Stimulated activated CD8-positive, alpha-beta memory T cell treated with anti-CD3 and anti-CD28 coated beads, Interleukin-15, amount 100 ng/mL, for 24 hours (primary cell): ENCODE data around the gene FAM83C.

ENCODE experiments used
- DNase-seq: peaks from one replicate; pipeline ENCODE4 v3.0.0-alpha.2; 2020; ENCODE audit warnings: low read depth

The FAM83C gene

DNA sequence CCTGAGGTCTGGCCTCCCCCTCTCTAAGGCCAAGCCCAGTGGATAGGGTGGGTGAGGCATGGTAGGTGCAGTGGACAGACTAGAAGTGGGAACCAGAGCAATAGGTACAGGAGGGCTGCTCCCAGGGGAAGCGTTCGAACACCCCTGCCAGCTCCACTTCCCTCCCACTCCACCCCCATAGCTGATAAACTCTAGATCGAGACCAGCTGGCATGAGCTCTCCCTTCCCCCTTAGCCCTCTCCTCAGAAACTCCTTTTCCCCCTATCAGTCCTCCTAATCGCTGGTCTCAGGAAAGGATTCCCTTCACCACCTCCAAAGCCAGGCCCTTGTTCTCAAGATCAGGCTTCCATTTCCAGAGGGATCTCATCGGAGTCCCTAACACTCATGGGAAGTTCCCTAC is 6.0 kb upstream of the FAM83C start:
- DNase-seq, result no peak

DNA sequence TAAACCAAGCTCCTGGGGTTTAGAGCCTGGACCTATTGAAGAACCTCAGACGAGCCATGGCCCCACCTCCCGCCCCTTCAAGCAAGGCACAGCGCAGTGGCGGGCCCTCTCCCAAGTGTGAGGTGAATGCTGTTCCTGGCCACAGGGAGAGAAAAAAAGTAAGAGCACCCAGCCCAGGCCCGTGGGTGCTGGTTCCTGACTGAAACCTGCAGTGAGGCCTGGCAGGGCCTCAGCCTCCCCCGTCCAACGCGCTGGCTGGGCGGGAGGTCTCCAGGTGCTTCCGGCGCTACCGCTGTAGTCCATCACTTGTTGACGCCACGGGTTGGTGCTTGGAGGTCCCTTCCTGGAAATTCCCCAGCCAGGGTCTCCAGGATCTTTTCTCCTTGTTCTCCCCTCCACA is 5.5 kb upstream of the FAM83C start:
- DNase-seq, result no peak

DNA sequence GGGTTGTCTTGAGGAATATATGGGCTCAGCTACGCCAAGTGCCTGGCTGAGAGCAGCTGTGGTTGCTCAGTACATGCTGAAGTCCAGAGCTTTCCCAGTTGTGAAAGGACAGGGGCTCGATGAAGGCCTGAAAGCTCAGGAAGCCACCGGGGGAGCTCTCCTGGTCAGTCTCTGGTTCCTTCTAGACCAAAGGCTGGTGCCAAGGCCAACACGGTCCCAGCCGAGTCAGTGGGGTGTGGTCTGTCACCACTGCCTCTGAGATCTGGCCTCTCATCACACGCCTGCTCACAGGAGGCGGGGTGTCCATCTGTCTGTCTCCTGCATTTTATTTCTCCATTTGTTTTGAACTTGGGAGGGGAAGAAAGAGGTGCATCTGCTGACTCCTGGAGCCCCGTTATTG is 4.9 kb upstream of the FAM83C start:
- no peak for DNase-seq

- DNase-seq, result no peak
Observed at GRCh38 chr20:35296101-35296554, 3.9 kb upstream of the FAM83C start.

GRCh38 chr20:35295674-35296073 is 3.4 kb upstream of the FAM83C start:
- no peak for DNase-seq

DNA sequence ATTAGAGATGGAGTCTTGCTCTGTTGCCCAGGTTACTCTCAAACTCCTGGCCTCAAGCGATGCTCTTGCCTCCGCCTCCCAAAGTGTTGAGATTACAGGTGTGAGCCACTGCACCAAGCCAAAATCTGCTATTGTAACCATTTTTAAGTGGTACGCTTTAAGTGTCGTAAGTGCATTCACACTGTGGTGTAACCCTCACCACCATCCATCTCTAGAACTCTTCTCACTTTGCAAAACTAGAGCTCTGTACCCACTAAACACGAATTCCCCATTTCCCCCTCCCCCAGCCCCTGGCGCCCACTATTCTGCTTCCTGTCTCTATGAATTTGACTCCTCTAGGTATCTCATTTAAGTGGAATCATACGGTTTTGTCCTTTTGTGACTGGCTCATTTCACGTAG is 2.8 kb upstream of the FAM83C start:
- no peak for DNase-seq

GRCh38 chr20:35294293-35294685 is 2.1 kb upstream of the FAM83C start:
- DNase-seq, result no peak

- DNase-seq, result no peak
Observed at GRCh38 chr20:35293303-35294292, 1.4 kb upstream of the FAM83C start.

- no peak for DNase-seq
Observed at GRCh38 chr20:35292504-35293285, 470 bp upstream of the FAM83C start.

DNA sequence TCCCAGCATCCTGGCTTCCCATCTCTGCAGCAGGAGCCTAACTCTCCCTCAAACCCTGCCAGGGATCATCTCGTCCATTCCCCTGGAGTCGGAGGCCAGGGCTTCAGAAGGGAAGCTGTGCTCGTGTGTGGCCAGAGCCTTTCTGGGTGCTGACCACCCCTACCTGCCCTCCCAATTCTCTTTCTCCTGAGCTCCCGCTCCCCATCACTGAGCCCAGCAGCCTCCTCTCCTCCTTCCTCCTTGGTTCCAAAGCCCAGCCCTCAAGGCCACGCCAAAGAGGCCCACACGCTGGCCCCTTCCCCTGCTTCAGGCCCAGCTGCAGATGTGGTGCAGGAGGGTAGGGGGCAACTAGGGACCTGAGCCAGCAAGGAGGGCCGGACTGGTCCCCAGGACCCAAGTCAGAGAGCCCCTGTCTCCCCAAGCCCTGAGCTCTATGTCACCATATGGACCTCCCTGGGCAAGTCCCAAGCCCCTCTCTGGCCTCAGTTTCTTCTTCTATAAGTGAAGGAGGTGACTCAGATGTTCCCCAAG is 1.3 kb downstream of the FAM83C start:
- DNase-seq, result no peak

- DNase-seq, result no peak
Observed at GRCh38 chr20:35290186-35290886, 1.9 kb downstream of the FAM83C start.

DNA sequence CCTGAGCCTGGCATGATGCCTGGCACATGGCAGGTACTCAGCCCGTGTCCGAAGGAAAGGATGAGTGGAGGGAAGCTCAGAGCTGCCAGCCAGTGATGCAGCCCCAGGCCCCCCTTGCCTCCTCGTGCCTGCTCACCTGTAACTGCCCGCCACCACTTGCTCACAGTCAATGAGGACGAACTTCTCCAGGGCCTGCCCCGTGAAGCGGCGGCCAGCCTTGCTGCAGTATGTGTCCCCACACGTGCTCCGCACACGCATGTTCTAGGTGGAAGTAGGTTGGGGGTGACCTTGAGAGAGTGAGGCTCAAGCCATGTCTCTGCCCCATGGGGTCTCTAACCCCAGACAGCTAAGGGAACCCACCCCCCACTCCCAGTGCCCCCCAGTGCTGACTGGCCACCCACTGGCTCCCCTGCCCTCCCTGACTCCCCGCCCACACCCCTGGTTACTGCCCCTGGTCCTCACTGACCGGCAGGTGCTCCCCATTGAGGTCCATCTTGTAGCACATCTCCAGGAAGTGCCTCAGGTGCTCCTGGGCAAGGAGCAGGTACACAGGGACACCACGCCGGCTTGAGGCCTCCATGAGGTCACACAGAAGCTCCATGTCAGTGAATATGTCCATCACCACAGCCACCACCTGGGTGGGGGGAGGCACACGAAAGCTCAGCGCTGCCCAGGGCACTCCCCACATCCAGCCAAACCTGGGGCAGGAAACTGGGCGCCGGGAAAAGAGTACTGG is 3.7 kb downstream of the FAM83C start:
- DNase-seq, result no peak

GRCh38 chr20:35287509-35288324 is 4.5 kb downstream of the FAM83C start:
- no peak for DNase-seq

DNA sequence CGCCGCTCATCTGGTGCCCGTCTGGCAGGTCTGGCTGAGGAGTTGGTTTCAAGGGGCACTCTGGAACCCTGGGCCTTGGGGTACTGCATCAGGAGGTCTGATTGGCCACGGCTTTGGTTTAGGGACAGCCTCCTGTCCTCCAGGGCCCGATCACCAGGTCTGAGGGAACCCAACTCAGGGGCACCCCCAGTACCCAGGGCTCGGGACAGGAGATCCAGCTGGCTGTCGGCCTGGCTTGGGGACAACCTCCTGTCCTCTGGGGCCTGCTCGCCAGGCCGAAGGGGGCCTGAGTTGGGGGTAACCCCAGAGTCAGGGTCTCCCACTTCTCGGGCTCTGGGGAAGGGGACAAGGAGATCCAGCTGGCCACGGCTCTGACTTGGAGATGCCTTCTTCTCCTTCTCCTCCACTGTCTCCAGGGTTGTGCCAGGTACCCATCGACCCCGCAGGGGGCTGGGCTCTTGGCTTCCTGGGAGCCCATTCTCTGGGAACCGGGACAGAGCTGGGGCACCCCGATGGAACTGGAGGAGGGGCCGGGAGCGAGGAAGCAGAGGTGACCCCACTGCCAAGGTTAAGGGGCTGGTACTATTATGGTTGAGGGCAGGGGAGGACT is 5.2 kb downstream of the FAM83C start:
- no peak for DNase-seq

- DNase-seq, result no peak
Observed at GRCh38 chr20:35286077-35286898, 5.9 kb downstream of the FAM83C start.

GRCh38 chr20:35285806-35286076 is 6.5 kb downstream of the FAM83C start:
- DNase-seq, result no peak

GRCh38 chr20:35284992-35285805 is 7.0 kb downstream of the FAM83C start:
- DNase-seq, result no peak

GRCh38 chr20:35284267-35284991 is 7.8 kb downstream of the FAM83C start, which contains the start of gene EIF6:
EIF6 (minus strand) TSS chr20:35284772; CDS start chr20:35284487, 285 bp downstream.
- DNase-seq, result peak; percentile 50
